HFF-Myc (cell line): Measurements from ENCODE around the gene DNAJC13.
"Not testable (repeated sequence)": the region's sequence is repeated elsewhere in the genome, so short reads cannot be mapped to it uniquely, and the experiment has no call there.

Experiments
- DNase-seq: peaks from one replicate; pipeline ENCODE4 v3.0.0-alpha.2; 2011; ENCODE audit warnings: low read depth; ENCODE audit errors: extremely low read depth
- H3K4me3 ChIP-seq: replicated peaks from 2 replicates; pipeline ENCODE4 v1.5.1; 2011; ENCODE audit warnings: low read depth, mild to moderate bottlenecking, control low read depth, low read length
- CTCF ChIP-seq: IDR thresholded peaks from 2 replicates; pipeline ENCODE4 v1.5.1; 2012; ENCODE audit warnings: mild to moderate bottlenecking, low read depth, low read length, control low read depth; ENCODE audit errors: missing control alignments

The DNAJC13 gene

GRCh38 chr3:132395126-132395525 lies 22.2 kb upstream of the DNAJC13 start:
- H3K4me3 ChIP-seq = no peak overlapping the region
- no peak for DNase-seq
- TF ChIP-seq CTCF = no peak

GRCh38 chr3:132396255-132396654 lies 21.0 kb upstream of the DNAJC13 start:
- H3K4me3 ChIP-seq = no peak overlapping the region
- no peak for DNase-seq
- no peak for TF ChIP-seq CTCF

GRCh38 chr3:132396776-132397175 lies 20.5 kb upstream of the DNAJC13 start:
- DNase-seq, H3K4me3 ChIP-seq: not testable (repeated sequence)

- no peak for DNase-seq
- no peak overlapping the region for H3K4me3 ChIP-seq
- peak; percentile 77 for TF ChIP-seq CTCF
These were observed 18.0 kb upstream of the DNAJC13 start for GRCh38 chr3:132399054-132399929.

- no peak for DNase-seq
- H3K4me3 ChIP-seq = no peak overlapping the region
- no peak for TF ChIP-seq CTCF
These were observed 16.0 kb upstream of the DNAJC13 start for GRCh38 chr3:132401255-132401654.

GRCh38 chr3:132404276-132404675 lies 13.0 kb upstream of the DNAJC13 start:
- no peak for TF ChIP-seq CTCF

GRCh38 chr3:132405188-132405587 lies 12.1 kb upstream of the DNAJC13 start:
- no peak for TF ChIP-seq CTCF
- DNase-seq = no peak

More at GRCh38 chr3:132404276-132404675, 13.0 kb upstream of the DNAJC13 start:
- no peak for DNase-seq
- no peak overlapping the region for H3K4me3 ChIP-seq

More at GRCh38 chr3:132405188-132405587, 12.1 kb upstream of the DNAJC13 start:
- H3K4me3 ChIP-seq = no peak overlapping the region
